HEK293T (cell line): ENCODE results near the gene TMEM245.

Experiments
- CTBP1 ChIP-seq: fragments of 450-650 bp; IDR thresholded peaks from 2 replicates; pipeline ENCODE4 v1.6.1; 2016; ENCODE audit warnings: borderline replicate concordance
- ELF4 ChIP-seq: fragments of 450-650 bp; IDR thresholded peaks from 2 replicates; pipeline ENCODE4 v1.6.1; 2017; ENCODE audit warnings: antibody characterized with exemption
- L3MBTL2 ChIP-seq: fragments of 450-650 bp; conservative IDR thresholded peaks from 2 replicates; pipeline ENCODE4 v1.6.1; 2016; ENCODE audit warnings: mild to moderate bottlenecking

DNA sequence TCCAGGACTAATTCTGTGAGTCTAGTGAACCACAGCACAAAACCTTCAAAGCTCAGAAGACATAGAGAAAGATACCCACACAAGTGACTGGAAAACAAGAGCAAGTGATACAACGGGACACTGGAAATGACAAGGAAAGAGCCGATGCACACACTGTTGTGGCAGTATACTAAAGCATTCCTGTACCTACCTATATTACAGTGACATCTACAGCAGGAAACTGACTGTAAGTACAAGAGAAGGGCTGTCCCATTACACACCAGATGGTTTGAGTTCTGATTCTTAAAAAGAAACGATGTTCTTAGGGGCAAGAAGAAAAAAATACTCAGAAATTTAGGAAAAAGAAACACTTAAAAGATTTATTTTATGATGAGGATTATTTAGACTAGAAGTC is 18.5 kb downstream of the TMEM245 start:
- TF ChIP-seq ELF4 (no peak), L3MBTL2 (no peak), CTBP1 (no peak)
